ENCODE data around the gene PARP1.

DNA sequence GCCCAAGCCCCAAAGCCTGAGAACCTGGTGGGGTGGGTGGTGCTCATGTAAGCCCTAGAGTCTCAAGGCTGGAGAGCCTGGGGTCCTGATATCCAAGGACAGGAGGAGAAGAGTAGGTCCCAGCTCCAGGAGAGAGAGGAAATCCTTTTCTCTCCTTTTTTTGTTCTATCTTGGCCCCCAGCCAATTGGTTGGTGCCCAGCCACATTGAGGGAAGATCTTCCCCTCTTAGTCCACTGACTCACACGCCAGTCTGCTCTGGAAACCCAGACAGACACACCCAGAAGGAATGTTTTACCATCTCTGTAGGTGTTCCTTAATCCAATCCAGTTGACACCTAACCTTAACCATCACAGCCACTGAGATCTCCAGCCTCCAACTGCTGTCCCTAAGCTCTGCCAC is 82.7 kb downstream of the PARP1 start:
- TF ChIP-seq, protein P1, sequence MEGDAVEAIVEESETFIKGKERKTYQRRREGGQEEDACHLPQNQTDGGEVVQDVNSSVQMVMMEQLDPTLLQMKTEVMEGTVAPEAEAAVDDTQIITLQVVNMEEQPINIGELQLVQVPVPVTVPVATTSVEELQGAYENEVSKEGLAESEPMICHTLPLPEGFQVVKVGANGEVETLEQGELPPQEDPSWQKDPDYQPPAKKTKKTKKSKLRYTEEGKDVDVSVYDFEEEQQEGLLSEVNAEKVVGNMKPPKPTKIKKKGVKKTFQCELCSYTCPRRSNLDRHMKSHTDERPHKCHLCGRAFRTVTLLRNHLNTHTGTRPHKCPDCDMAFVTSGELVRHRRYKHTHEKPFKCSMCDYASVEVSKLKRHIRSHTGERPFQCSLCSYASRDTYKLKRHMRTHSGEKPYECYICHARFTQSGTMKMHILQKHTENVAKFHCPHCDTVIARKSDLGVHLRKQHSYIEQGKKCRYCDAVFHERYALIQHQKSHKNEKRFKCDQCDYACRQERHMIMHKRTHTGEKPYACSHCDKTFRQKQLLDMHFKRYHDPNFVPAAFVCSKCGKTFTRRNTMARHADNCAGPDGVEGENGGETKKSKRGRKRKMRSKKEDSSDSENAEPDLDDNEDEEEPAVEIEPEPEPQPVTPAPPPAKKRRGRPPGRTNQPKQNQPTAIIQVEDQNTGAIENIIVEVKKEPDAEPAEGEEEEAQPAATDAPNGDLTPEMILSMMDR (IDR thresholded peaks at IDR 0.05), result no peak
- no peak for TF ChIP-seq POLR2A (IDR thresholded peaks at IDR 0.05)

Measured in sigmoid colon (tissue), 3 donors.